ENCODE measurements around the gene TMEM52. TPM values are rescaled to one million over a fixed set of nuclear protein-coding genes. Genes with fewer than 3 reads are reported as not detected.

The TMEM52 gene
- total RNA-seq, 1 experiment from 2014 or later = 9.6 TPM

DNA sequence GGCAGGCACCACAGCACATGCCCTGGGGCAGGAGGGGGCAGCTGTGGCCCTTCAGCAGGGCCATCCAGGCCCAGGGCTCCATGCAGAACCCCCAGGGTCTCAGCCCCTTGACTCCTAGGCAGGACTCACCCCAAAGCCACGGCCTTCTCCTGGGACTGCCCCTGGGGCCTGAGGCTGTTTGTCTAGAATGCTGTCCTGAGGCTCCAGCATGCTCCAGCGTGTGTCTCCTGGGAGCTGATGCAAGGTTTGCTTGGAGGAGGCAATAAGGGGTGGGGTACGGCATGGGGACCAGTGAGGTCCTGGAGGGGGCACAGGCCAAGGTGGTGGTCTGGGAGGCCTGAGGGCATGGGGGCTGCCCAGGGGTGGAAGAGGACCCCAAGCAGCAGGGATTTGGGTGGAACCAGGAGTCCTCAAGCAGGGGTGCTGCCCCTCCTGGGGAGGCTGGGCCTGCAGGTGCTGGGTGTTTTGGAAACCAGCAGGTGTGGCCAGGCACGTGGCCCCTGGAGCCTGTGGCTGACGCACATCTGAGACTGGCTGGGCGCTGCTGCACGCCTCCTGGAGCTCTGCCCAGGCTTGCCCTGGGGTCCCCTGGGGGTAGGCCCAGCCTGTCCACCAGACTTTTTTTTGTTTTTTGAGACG lies 11.9 kb downstream of the TMEM52 start:
- Histone ChIP-seq H4K20me1 (ENCODE audit: control insufficient read depth, insufficient read depth, insufficient read length) (no peaks in the 10 kb centered on the region), H3K27me3 (ENCODE audit: insufficient read depth, low read length) (no peaks in the 10 kb centered on the region), H2BK5ac (ENCODE audit: insufficient read length, low read length) (no peak overlapping the region), H2AK5ac (ENCODE audit: insufficient read length, low read length) (no peak overlapping the region), H2BK12ac (ENCODE audit: insufficient read length, low read depth, low read length) (no peak overlapping the region), H3K79me2 (ENCODE audit: insufficient read depth, low read length) (no peaks in the 10 kb centered on the region), H4K8ac (replicated peaks; ENCODE audit: insufficient read length, low read depth, low read length) (no peak overlapping the region), H2AFZ (ENCODE audit: low read length) (no peak overlapping the region), H3K4ac (ENCODE audit: low read depth, low read length) (no peak overlapping the region), H3K23ac (ENCODE audit: insufficient read length, low read depth, low read length) (no peak overlapping the region), H4K91ac (ENCODE audit: insufficient read length, low read depth, low read length) (no peak overlapping the region), H3K23me2 (ENCODE audit: insufficient read length, low read depth, low read length, poor library complexity, severe bottlenecking) (peaks cover 6% of the 10 kb centered on the region), H3K56ac (ENCODE audit: insufficient read length, low read depth, low read length) (no peak overlapping the region), H3K4me2 (ENCODE audit: insufficient read depth, insufficient read length, low read length) (no peak overlapping the region), H3K27ac (ENCODE audit: insufficient read length, low read depth, low read length) (no peak overlapping the region), H4K5ac (ENCODE audit: insufficient read length, low read depth, low read length) (no peak overlapping the region), H3T11ph (ENCODE audit: low read length) (no peak overlapping the region), H3K4me1 (ENCODE audit: insufficient read depth, low read length) (no peaks in the 10 kb centered on the region), H3K18ac (ENCODE audit: insufficient read length, low read depth, low read length) (no peak overlapping the region), H3K14ac (ENCODE audit: insufficient read depth, low read length) (no peak overlapping the region), H3K9me3 (ENCODE audit: control insufficient read depth, low read depth, low read length) (no peaks in the 10 kb centered on the region), H2BK120ac (ENCODE audit: low read depth, low read length, poor library complexity, severe bottlenecking) (no peak overlapping the region), H3K9ac (ENCODE audit: extremely low read depth, insufficient read length, low read length) (no peak overlapping the region), H2BK20ac (ENCODE audit: low read depth, low read length, poor library complexity, severe bottlenecking) (no peak overlapping the region), H2BK15ac (ENCODE audit: low read depth, low read length) (no peak overlapping the region), H3K79me1 (ENCODE audit: insufficient read depth, low read depth, low read length, poor library complexity, severe bottlenecking) (no peaks in the 10 kb centered on the region)
- TF ChIP-seq, protein P1, sequence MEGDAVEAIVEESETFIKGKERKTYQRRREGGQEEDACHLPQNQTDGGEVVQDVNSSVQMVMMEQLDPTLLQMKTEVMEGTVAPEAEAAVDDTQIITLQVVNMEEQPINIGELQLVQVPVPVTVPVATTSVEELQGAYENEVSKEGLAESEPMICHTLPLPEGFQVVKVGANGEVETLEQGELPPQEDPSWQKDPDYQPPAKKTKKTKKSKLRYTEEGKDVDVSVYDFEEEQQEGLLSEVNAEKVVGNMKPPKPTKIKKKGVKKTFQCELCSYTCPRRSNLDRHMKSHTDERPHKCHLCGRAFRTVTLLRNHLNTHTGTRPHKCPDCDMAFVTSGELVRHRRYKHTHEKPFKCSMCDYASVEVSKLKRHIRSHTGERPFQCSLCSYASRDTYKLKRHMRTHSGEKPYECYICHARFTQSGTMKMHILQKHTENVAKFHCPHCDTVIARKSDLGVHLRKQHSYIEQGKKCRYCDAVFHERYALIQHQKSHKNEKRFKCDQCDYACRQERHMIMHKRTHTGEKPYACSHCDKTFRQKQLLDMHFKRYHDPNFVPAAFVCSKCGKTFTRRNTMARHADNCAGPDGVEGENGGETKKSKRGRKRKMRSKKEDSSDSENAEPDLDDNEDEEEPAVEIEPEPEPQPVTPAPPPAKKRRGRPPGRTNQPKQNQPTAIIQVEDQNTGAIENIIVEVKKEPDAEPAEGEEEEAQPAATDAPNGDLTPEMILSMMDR (conservative IDR thresholded peaks at IDR 0.05) = no peak
- Mint-ChIP-seq H3K27me3 (ENCODE audit: low read depth) (peaks cover 2% of the 10 kb centered on the region; the same call in 1 of the 2 replicates), H3K4me1 (peaks cover 15 to 19% of the 10 kb centered on the region in 2 experiments), H3K36me3 (ENCODE audit: insufficient read depth in 1 of 3, low read depth in 3 of 3) (no peaks in the 10 kb centered on the region), H3K9me3 (peaks cover 6% of the 10 kb centered on the region in 2 experiments; a peak in 3 of 5 replicates), H3K4me3 (no peak overlapping the region), H3K27ac (no peak overlapping the region)
- DNase-seq = peak; percentile 32
- WGBS (ENCODE audit: extremely low coverage, insufficient read length, low lambda C conversion rate) = no CpG with 5 or more reads among the region's 8 CpGs

Data from H9 (cell line).